ENCODE data around the gene TPO. TPM values are rescaled to one million over a fixed set of nuclear protein-coding genes. Genes with fewer than 3 reads are reported as not detected.

TPO gene
- polyA plus RNA-seq, 1 donor from 2014 or later, result not detected

DNA sequence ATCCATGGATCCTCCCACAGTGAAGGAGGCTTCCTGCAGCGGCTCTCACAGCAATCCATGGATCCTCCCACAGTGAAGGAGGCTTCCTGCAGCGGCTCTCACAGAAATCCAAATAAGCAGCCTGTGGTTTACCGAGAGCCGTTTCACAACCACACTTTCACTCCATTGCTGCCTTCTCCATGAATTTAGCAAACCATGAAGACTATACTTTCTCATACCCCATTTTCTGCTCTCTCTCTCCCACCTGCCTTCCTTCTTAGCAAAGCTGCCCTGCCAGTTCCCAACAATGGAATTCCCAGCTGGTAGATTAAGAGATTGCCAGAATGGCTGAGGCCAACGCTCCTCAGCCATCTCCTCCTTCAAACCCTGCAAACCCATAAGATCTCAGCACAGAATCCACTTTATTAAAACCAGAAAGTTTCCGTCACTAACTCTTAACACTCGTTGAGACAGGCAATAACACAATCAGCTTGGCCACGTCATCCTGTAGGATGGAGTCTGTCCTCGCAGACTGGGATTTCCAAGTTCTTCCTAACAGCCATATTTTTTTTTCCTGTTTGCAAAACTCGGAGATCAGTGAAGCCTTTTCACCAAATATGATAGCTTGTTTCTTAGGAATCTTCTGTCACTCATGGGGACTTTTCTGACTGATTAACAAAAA lies 168.8 kb downstream of the TPO start:
- Histone ChIP-seq H3K36me3 (ENCODE audit: insufficient read depth, low read length) (no peaks in the 10 kb centered on the region), H3K79me2 (replicated peaks; ENCODE audit: insufficient read depth, low read length) (no peaks in the 10 kb centered on the region), H3K9me2 (ENCODE audit: insufficient read depth, low read length) (no peaks in the 10 kb centered on the region), H3K9me3 (ENCODE audit: low read length) (no peaks in the 10 kb centered on the region), H3K27ac (ENCODE audit: low read length) (no peak overlapping the region), H3K27me3 (ENCODE audit: insufficient read depth, low read depth, low read length) (no peaks in the 10 kb centered on the region), H2AFZ (ENCODE audit: low read depth, low read length) (no peak overlapping the region), H3K9ac (ENCODE audit: low read length) (no peak overlapping the region), H4K20me1 (ENCODE audit: insufficient read depth) (no peaks in the 10 kb centered on the region), H3K4me3 (ENCODE audit: low read length) (no peak overlapping the region), H3F3A (ENCODE audit: insufficient read depth, low read length, poor library complexity, severe bottlenecking) (no peaks in the 10 kb centered on the region), H3K4me2 (ENCODE audit: low read length) (no peak overlapping the region)
- TF ChIP-seq RAD21 (conservative IDR thresholded peaks at IDR 0.05) (no peak), EZH2 (IDR thresholded peaks at IDR 0.05; ENCODE audit: borderline replicate concordance, insufficient read depth, low read length, poor library complexity, severe bottlenecking) (no peak), MXI1 (conservative IDR thresholded peaks at IDR 0.05; ENCODE audit: poor library complexity, severe bottlenecking) (no peak), SMC3 (conservative IDR thresholded peaks at IDR 0.05; ENCODE audit: poor library complexity) (no peak), POLR2AphosphoS5 (IDR thresholded peaks at IDR 0.05) (no peak), TAF1 (IDR thresholded peaks at IDR 0.05; ENCODE audit: low read depth) (no peak), EP300 (conservative IDR thresholded peaks at IDR 0.05; ENCODE audit: poor library complexity, severe bottlenecking) (no peak)
- TF ChIP-seq, protein P1, sequence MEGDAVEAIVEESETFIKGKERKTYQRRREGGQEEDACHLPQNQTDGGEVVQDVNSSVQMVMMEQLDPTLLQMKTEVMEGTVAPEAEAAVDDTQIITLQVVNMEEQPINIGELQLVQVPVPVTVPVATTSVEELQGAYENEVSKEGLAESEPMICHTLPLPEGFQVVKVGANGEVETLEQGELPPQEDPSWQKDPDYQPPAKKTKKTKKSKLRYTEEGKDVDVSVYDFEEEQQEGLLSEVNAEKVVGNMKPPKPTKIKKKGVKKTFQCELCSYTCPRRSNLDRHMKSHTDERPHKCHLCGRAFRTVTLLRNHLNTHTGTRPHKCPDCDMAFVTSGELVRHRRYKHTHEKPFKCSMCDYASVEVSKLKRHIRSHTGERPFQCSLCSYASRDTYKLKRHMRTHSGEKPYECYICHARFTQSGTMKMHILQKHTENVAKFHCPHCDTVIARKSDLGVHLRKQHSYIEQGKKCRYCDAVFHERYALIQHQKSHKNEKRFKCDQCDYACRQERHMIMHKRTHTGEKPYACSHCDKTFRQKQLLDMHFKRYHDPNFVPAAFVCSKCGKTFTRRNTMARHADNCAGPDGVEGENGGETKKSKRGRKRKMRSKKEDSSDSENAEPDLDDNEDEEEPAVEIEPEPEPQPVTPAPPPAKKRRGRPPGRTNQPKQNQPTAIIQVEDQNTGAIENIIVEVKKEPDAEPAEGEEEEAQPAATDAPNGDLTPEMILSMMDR (IDR thresholded peaks at IDR 0.05; ENCODE audit: poor library complexity, severe bottlenecking), result no peak
- TF ChIP-seq, protein P2, sequence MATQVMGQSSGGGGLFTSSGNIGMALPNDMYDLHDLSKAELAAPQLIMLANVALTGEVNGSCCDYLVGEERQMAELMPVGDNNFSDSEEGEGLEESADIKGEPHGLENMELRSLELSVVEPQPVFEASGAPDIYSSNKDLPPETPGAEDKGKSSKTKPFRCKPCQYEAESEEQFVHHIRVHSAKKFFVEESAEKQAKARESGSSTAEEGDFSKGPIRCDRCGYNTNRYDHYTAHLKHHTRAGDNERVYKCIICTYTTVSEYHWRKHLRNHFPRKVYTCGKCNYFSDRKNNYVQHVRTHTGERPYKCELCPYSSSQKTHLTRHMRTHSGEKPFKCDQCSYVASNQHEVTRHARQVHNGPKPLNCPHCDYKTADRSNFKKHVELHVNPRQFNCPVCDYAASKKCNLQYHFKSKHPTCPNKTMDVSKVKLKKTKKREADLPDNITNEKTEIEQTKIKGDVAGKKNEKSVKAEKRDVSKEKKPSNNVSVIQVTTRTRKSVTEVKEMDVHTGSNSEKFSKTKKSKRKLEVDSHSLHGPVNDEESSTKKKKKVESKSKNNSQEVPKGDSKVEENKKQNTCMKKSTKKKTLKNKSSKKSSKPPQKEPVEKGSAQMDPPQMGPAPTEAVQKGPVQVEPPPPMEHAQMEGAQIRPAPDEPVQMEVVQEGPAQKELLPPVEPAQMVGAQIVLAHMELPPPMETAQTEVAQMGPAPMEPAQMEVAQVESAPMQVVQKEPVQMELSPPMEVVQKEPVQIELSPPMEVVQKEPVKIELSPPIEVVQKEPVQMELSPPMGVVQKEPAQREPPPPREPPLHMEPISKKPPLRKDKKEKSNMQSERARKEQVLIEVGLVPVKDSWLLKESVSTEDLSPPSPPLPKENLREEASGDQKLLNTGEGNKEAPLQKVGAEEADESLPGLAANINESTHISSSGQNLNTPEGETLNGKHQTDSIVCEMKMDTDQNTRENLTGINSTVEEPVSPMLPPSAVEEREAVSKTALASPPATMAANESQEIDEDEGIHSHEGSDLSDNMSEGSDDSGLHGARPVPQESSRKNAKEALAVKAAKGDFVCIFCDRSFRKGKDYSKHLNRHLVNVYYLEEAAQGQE (IDR thresholded peaks at IDR 0.05; ENCODE audit: borderline replicate concordance), result no peak

DNA sequence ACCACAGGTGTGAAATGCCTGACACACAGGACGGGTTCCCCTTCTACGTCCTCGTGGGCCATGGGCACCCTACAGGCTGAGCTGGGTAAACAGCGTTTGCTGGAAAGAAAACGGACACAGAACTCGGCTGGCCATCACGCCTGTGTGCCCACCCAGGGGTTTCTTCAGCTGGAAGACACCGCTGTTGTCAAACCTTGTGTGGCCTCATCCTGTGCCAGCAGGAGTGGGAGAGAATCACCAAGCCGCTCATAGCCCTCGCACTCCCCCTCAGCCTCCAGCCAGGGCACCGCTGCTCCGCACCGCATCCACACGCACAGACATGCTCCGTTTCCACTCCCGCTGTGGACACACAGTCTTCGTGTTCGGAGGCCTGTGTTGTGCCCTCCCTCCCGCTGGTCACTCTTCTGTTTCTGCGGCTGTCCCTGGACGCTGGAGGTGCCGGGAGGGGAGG lies 169.7 kb downstream of the TPO start:
- H3K27me3 ChIP-seq (ENCODE audit: insufficient read depth, low read depth, low read length), result no peaks in the 10 kb centered on the region
- no peaks in the 10 kb centered on the region for H3K79me2 ChIP-seq (replicated peaks; ENCODE audit: insufficient read depth, low read length)
- no peak overlapping the region for H3K9ac ChIP-seq (ENCODE audit: low read length)
- no peak overlapping the region for H2AFZ ChIP-seq (ENCODE audit: low read depth, low read length)
- no peaks in the 10 kb centered on the region for H3F3A ChIP-seq (ENCODE audit: insufficient read depth, low read length, poor library complexity, severe bottlenecking)
- TF ChIP-seq EP300 (conservative IDR thresholded peaks at IDR 0.05; ENCODE audit: poor library complexity, severe bottlenecking), result no peak
- TF ChIP-seq MXI1 (conservative IDR thresholded peaks at IDR 0.05; ENCODE audit: poor library complexity, severe bottlenecking), result no peak
- no peak for TF ChIP-seq RAD21 (conservative IDR thresholded peaks at IDR 0.05)
- no peak for TF ChIP-seq EZH2 (IDR thresholded peaks at IDR 0.05; ENCODE audit: borderline replicate concordance, insufficient read depth, low read length, poor library complexity, severe bottlenecking)
- TF ChIP-seq, protein P2 (IDR thresholded peaks at IDR 0.05; ENCODE audit: borderline replicate concordance), result no peak
- TF ChIP-seq POLR2AphosphoS5 (IDR thresholded peaks at IDR 0.05), result no peak
- no peak for TF ChIP-seq TAF1 (IDR thresholded peaks at IDR 0.05; ENCODE audit: low read depth)
- TF ChIP-seq, protein P1 (IDR thresholded peaks at IDR 0.05; ENCODE audit: poor library complexity, severe bottlenecking), result no peak
- no peak for TF ChIP-seq SMC3 (conservative IDR thresholded peaks at IDR 0.05; ENCODE audit: poor library complexity)
- no peak overlapping the region for H3K4me3 ChIP-seq (ENCODE audit: low read length)
- no peaks in the 10 kb centered on the region for H3K9me3 ChIP-seq (ENCODE audit: low read length)
- H3K4me2 ChIP-seq (ENCODE audit: low read length), result no peak overlapping the region
- H3K36me3 ChIP-seq (ENCODE audit: insufficient read depth, low read length), result no peaks in the 10 kb centered on the region
- no peak overlapping the region for H3K27ac ChIP-seq (ENCODE audit: low read length)
- no peaks in the 10 kb centered on the region for H4K20me1 ChIP-seq (ENCODE audit: insufficient read depth)
- H3K9me2 ChIP-seq (ENCODE audit: insufficient read depth, low read length), result no peaks in the 10 kb centered on the region
